ENCODE results near the gene ATXN10.

The ATXN10 gene

DNA sequence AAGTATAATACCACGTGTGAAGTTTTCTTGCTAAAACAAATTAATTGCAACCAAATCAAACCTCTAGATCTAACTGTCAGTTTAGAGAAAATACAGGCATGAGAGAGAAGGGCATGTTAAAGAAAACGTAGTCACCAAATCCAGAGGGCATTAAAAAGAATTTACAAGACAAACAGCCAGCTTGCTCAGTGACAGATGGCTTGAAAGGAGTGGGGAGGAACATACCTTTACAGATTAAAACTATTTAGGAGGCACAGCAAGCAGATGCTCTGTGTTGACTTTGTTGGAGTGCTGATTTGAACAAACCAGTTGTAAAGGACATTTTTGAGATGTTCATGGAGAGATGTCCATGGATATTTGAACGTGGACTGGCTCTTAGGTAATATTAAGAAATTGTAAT is 96.9 kb downstream of the ATXN10 start:
- no peak for DNase-seq

DNA sequence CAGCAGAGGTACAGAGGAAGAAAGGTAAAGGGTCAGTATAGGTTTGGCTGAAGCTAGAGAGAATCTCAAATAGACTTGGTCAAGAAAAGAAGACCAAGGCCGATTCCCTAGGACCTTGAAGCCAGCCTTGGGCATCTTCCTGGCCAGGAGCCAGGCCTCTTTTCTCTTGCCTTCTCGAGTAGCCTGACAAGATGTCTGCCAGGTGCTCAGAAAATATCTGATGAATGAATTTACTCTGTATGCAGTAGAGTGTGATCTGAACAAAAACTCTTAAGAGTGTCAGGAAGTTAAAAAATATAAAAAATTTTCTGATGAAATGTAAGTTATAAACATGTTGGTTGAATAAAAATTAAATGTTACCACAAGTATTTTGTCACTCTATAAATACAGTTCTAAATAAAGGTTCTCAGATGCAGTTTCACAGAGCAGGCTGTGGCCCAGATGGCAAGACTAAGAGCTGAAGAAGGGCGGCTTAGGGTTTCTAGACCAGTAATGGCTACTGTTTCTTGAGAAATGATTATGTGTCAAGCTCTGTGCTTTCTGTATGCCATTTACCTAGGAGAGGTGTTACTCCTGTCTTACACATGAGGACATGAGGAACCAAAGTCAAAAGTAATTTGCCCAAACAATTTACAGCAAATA is 98.1 kb downstream of the ATXN10 start:
- no peak for DNase-seq

DNA sequence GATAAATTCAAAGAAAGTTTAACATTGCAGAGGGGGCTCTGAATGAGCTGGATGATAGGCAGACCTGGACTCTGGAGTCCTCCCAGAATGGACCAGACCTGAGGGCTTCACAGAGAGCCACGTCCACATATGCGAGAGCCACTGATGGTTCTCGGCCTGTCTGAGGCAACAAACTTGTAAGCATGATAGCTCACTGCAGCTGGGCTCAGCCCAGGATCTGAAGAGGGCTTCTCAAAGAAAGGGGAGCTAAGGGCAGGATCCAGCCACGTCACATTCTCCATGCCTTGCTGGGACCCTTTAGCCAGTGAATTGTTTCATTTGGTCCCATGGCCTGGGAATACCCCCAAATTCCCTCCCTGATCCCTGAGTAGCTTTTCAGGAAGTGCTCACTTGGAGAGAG is 98.9 kb downstream of the ATXN10 start:
- DNase-seq: no peak

DNA sequence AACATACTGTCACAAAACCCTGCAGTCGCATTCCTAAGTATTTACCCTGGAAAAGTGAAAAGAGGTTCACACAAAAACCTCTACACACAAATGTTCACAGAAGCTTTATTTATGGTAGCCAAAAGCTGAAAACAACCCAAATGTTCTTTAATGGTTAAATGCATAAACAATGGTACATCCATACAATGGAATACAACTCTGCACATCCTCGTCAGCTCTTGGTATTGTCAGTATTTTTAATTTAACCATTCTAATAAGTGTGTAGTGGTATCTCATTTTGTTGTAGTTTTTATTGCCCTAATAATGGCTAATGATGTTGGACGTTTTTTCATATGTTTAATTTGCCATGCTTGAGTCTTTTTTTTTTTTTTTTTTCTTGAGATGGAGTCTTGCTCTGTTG is 99.4 kb downstream of the ATXN10 start:
- no peak for DNase-seq

DNA sequence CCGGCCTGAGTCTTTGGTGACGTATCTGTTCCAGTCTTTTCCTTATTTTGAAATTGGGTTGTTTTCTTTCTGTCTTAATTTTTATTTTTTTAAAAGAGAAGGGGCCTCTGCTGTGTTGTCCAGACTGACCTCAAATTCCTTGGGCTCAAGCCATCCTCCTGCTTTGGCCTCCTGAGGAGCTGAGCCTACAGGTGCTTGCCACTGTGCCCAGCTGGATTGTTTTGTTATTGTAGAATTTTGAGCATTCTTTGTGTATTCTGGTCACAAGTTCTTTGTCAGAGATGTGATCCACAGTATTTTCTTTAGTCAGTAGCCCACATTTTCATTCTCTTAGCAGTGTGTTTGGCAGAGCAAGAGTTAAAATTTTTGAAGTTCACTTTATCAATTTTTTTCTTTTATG is 100.1 kb downstream of the ATXN10 start:
- no peak for DNase-seq

DNA sequence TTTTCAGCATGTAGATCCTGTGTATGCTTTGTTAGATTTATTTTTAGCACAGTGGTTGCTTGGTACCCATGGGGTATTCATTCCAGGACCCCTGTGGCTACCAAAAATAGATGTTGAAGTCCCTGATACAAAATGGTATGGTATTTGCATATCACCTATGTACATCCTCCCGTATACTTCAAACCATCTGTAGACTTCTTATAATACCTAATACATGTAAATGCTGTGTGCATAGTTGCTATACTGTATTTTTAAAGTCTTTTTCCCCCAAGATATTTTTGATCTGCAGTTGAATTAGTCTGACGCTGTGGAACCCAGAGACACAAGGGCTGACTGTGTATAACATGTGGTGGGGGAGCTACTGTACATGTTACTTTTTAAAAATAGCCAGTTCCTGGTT is 101.1 kb downstream of the ATXN10 start:
- DNase-seq: no peak

DNA sequence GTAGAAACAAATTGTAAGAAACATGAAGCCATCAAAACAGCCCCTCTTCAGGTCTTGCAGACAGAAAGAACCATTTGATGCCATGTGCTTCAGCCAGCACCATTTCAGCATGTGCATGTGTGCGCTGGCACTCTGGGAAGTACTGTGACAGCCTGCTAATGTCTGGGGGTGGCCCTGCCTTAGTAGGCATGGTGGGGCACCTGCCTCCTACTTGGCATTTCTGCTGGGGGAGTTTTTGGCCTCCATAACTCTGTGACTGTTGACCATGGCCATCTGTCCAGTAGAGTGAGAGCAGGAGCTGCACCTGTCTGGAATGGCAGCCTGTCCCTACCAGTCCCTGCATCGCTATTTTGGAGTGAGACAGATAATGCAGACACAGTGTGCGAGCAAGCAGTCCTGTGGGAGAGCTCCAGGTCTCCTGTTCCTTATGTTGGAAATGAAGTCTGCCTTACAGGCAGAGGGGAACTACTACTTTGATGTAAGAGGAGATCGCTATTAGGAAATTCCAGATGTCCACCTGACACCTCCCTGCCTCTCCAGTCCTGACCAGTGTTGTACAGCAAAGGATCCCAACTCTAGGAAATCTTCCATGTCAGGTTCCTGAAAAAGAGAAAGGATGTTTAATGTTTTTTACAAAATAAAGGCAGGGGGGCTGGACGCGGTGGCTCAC is 102.5 kb downstream of the ATXN10 start:
- DNase-seq: no peak

DNA sequence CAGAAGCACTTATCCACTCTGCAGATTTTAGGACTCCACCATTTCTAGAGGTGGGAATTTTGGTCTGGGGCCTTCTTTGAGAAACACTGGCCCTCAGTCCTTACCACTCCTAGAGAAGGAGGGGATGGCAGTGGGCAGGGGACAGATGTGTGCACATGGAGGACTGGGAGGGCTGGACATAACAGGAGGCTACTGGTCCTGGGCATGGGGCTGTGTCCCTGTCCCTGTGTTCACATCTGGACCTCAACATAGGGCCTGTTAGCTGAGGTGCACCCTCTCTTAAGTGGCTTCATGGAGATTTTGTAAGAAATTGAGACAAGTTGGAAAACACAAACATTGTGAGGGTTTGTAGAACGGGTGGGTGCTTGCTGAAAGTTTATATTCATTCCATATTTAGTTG is 103.4 kb downstream of the ATXN10 start:
- DNase-seq: no peak

DNA sequence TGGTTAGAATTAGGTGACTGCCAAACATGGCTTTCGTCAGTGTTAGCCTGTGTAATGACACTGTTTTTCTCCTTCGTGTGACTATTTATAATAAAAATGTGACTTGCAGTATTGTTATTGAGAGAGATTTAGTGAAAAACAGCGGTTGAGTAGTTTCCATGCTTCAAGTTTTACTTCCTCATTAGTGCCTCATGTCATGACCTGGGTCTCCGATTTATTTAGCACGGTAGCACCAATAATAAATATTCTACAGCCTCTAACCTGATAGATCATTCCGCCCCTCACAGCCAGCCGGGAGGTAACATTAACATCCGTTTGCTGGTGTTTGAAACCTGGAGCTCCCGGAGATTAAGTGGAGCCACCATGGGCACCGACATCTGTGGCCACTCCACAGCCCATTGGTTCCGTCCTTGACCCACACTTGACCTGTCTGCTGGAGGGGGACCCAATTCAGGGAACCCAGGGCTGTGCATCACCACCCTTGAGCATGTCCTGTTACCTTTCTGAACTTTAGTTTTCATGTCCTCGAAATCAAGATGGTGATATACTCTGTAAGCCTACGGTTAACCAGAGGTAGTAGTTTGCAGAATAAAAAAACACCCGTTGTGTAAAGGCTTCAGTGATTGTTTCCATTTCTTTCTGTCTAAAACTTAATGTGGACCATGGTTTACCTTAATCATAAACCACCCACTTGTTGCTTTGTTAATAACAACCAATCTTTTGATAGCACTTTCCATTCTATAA is 104.1 kb downstream of the ATXN10 start:
- DNase-seq: no peak

DNA sequence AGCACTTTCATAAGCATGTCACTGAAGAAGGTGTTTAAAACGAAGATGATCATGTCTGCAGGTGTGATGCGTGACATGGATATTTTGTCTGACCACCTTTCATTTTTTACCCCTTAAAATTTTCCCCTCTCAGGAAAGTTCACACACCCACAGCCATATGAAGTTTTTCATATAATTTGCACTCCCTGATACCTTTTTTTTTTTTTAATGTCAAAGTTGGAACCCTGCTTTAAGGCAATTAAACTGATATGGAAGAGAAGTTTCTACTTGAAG is 104.6 kb downstream of the ATXN10 start:
- no peak for DNase-seq

DNA sequence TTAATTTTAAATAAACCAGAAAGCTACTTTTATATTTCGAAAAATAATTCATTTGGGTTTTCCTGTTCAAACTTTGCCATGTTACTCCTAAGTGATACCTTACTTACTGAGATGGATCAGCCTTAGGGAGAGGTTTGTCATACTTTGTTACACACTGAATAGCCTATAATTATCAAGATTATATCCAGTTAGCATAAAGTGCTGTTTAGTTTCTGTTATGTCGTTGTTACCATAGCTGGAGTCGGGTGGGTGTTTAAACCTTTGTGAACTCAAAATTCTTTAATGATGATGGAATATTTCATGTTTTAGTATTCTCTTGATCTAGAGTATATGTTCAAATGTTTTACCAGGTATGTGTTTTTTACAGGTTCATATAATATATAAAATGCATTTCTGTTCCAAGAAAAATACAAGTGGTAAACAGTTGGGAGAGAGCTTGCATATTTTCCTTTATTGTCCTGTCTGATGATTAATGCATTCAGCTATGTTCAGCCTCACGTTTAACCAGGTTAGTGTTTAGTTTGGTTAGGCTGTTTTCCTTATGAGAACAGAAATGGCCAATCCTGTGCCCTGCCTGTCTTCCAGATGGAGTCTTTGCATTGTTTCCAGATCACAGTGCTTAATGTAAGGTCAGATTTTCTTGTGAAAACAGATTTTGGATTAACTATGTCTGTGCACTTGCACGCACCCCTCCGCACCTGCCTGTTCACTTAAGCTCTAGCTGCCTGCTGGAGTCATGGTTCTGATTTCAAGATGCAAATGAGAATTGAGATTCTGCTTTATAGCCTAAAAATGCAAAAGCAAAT is 105.6 kb downstream of the ATXN10 start:
- DNase-seq: no peak

DNA sequence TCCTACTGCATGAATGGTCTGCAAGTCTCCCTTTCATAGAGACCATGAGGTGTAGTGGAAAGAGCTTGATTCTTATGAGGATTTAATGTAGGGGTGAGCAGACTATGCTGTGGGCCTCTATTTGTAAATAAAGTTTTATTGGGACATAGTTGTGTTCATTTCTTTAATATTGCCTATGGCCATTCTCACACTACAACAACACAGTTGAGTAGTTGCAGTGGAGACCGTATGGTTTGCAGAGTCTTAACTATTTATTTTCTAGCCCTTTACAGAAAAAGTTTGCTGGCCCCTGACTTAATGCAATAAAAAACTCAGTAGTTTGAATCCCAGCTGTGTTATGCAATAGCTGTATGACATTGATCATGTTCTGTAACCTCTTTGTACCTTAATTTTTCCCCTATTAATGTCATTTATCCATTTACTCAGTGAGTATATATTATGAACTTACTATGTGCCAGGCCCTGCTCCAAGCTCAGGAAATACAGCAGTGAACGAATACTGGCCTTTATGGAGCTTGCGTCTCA is 106.3 kb downstream of the ATXN10 start:
- no peak for DNase-seq

DNA sequence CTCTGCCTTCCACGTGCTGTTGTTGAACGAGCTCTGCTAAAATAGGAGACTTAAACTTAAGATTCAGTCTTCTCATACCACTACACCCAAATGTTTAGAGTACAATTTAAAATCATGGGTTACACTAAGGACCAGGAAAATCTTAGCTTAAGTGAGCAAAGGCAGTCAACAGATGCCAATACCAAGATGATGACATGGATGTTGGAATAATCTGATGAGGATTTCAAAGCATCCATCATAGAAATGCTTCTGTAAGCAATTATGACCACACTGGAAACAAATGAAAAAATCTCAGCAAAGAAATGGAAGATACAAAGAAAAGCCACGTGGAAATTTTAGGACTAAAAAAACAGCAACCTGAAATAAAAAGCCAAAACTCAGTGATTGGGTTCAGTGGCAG is 109.8 kb downstream of the ATXN10 start:
- DNase-seq: no peak

DNA sequence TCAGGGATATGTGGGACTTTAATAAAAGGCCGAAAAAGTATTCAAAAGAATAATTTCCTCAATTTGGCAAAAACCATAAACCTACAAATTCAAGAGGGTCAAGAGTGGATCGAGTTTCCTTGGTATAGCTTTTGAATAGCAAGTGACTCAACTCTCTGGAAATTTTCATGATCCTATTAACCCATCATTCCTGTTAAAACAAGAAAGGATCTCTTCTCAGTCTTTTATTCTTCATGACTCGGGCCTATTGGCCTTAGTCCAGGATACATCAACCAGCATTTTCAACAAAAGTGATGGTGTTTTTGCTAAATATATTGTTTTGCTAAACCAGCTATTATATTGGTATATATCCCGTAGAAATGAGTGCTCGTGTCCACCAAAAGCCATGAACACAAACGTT is 110.3 kb downstream of the ATXN10 start:
- no peak for DNase-seq

DNA sequence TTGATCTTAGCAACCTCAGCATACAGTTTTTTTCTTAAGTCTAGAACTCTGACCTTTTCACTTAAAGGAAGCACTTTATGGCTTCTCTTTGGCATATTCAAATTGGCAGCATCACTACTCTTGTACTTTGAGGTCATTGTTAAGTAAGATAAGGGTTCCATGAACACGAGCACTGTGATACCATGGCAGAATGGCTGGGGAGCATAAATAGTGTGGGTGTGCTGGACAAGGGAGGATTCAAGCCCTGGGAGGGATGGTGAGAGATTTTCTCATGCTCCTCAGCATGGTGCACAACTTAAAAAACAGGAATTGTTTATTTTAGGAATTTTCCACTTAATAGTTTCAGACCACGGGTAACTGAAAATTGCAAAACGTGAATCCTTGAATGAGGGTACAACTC is 111.4 kb downstream of the ATXN10 start:
- no peak for DNase-seq

DNA sequence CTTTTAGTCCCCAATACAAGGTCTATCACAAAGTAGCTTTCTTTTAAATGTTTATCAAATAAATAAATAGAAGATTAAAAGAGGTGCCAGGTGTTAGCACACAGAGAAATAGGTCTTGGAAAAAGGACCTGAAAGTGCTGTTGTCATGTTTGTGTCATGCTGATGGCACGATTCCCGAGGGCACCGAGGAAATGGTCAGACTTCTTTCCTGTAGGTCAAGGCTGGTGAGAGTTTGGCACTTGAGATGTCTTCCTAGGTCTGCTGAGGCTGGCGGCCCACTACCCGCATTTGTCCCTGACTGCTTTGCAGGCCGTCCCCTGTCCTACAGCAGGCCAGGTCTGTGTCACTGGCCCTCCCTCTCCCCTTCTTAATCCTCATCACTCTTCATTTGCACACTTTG is 112.1 kb downstream of the ATXN10 start:
- no peak for DNase-seq

DNA sequence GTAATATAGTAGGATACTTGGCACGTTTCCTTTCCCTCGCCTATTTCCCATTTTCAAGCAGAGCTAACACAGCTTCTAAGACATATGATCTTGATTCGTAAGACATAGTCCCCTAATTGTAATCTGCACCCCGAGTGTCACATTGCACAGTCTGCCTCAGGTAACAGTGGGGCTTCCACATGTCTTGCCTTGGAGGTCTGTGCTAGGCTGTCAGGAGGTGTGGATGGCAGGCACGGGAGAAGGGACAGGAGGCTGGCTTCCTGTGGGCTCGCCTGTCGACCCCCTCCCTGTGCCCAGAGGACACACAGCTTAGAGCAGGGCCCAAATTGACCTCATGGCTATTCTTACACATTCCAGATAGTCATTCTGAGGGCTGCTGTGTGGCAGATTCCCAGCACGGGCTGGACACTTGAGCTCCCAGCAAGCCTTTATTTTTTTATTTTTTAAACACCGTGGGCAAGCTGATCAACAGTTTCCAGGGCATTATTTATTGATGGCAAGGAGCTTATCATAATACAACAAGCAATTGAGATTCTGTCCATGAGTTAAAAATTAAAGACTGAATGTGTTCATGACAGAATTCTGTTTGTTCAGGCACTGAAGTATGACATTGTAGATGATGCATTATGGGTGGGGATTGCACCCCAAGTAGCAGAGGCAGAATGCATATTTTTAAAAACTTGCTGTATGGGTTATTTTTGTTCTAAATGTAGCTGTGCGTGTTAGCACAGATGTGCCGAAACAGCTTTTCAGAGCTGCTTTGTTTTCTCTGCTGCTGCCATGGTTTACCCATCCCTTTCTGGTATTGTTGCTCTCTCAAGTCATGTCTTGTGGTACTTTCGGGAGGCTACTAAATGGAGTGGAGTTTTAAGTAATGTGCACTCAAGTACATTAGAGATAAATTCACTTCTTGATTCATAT is 113.0 kb downstream of the ATXN10 start:
- no peak for DNase-seq

DNA sequence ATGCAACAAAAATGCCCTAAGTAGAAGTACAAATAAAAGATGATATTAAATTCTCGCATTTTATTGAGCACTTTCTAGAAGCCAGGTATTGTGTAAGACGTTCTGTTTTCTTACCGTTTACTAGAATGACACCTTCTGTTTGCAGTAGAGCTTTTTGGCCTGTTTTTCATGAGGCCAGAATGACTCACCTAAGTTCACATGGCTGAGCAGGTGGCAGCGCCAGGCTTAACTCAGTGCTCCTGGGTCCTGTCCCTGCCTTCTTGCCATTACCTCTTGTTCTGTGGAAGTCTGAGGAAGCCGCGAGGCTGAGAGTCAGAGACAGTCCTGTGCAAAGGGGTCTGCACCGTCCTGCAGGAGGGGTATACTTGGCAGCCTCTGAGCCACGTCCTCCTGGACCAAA is 113.8 kb downstream of the ATXN10 start:
- DNase-seq: no peak

DNA sequence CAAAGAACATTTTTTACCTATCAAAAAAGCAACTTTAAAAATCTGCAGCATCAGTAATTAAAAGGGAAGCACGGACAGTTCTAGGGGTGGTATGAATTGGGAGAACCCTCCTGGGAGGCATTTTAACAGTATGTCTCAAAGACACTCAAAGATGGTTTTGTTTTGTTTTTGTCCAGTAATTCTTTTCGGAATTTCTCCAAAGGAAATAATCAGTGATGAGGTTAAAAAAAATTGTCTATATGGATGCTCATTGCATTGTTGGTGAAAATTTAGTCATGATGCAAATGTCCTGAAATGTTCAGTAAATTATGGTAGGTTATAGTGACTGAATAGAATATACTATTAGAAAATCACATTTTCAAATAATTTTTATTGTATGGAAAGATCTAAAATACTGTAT is 115.1 kb downstream of the ATXN10 start:
- no peak for DNase-seq

DNA sequence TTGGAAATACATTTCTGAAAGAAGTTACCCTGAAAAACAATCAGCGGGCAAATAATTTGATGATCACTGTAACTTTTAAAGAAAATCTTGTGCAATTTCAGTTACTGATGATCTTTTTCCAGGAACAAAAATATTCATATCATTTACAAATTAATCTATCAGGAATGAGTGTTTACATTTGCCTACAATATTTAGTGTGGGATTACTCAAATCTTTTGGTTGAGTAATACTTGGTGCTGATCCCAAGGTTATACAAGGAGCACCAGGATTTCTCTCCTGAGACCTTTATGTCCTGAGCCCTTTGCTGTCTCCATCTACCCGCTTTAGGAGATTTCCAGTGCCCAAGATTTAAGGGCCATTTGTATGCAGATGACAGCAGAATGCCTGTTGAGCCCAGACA is 116.1 kb downstream of the ATXN10 start:
- no peak for DNase-seq

DNA sequence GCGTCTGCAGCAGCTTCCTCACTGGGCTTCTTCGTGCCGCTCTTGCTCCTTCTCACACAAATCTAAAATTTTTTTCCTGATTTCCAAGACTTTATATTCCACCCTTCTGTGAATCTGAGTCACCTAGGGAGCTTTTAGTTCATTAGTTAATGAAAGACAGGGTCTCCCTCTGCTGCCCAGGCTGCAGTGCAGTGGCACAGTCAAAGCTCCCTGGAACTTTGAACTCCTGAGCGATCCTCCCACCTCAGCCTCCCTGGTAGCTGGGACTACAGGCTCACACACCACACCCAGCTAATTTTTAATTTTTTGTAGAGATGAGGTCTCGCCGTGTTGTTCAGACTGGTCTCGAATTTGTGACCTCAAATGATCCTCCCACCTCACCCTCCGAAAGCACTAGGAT is 116.9 kb downstream of the ATXN10 start:
- no peak for DNase-seq

DNA sequence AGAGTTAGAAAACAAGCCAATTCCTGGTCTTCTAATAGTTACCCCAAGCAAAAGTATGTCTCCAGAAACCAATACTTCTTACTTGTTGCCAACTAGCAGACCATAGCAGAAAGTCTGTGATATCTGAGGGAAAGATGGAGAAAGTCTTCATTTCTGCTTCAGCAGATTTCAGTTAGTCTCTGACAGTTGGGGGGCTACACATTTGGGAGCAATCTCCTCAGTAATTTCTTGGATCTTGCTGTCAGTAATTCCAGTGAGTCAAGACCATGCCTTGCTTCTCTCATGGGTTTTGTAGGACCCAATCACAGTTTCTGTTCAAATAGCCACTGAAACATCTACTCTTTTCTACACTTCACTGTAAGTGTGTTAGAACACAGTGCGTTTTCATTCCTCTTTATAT is 118.8 kb downstream of the ATXN10 start:
- DNase-seq: no peak

DNA sequence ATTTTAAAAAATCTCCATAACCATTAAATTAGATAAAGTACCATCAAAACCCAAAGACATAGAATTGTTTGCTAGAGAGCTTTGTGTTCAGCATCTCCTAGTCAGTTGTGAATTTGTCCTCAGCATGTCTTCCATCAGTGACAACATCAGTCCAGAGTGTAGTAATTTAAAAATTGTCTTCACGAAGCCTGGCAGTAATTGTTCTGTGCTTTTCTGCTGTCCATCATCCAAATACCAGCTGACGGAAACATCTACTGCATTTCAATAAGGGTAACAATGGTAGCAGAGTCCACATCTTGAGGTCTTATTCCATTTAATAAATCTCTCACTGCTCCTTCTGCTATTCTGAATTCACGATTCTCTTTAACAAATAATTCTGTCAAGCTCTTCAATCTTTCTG is 121.5 kb downstream of the ATXN10 start:
- no peak for DNase-seq
